Body of pancreas (tissue), 4 donors: ENCODE data around the gene CMTM5. TPM values are rescaled to one million over a fixed set of nuclear protein-coding genes. Genes with fewer than 3 reads are reported as not detected.

Experiments used
- ATAC-seq: fragments of 150-250 bp; one replicate; pipeline ENCODE4 v1.9.1; 2016
- DNase-seq, 4 donors: peaks; one replicate each; pipeline ENCODE4 v3.0.0-alpha.2; 2019
- H3K27ac ChIP-seq, 4 donors: fragments of 200-600 bp; sonication (generic); 1 replicate in 3 of 4; 2 replicates in 1 of 4; pipeline versions ENCODE4 v1.5.1 to v1.6.1; 2016 to 2019; ENCODE audit warnings: mild to moderate bottlenecking in 1 of 4, mixed read lengths in 1 of 4, moderate library complexity in 1 of 4
- H3K27me3 ChIP-seq, 2 donors: fragments of 200-600 bp; sonication (generic); one replicate each; pipeline ENCODE4 v1.6.0; 2016; ENCODE audit warnings: mild to moderate bottlenecking in 1 of 2
- H3K36me3 ChIP-seq, 2 donors: fragments of 200-600 bp; sonication (generic); replicated peaks in 1 of 2; 2 replicates each; pipeline ENCODE4 v1.5.1; 2016; ENCODE audit warnings: low read depth in 2 of 2; ENCODE audit not compliant: insufficient read depth in 1 of 2
- H3K4me1 ChIP-seq: fragments of 200-600 bp; sonication (generic); one replicate; pipeline ENCODE4 v1.6.0; 2016
- H3K4me3 ChIP-seq, 2 donors: fragments of 200-600 bp; sonication (generic); 1 replicate in 1 of 2; 2 replicates in 1 of 2; pipeline ENCODE4 v1.5.1; 2016 to 2019
- H3K9me3 ChIP-seq, 3 donors: fragments of 200-600 bp; sonication (generic); 1 replicate in 2 of 3; 2 replicates in 1 of 3; pipeline ENCODE4 v1.5.1; 2016
- CTCF ChIP-seq, 7 experiments: fragments of 450-650 bp in 4 of 7; fragments of 200-600 bp in 3 of 7; sonication (generic) in 3 of 7; IDR thresholded peaks; one replicate each; pipeline ENCODE4 v1.5.1; 2016 to 2019; ENCODE audit warnings: antibody characterized with exemption in 7 of 7
- POLR2A ChIP-seq, 3 donors: fragments of 450-650 bp; IDR thresholded peaks; one replicate each; pipeline ENCODE4 v1.6.1; 2016; ENCODE audit warnings: antibody characterized with exemption in 3 of 3, mild to moderate bottlenecking in 2 of 3
- WGBS, 2 donors: methylation state at CpG; one replicate each; pipeline ENCODE4 v1.1.5; 2017; 5-methylcytosine and 5-hydroxymethylcytosine counted together
- intact Hi-C: fragments of 100-400 bp; cut with DNase I; formaldehyde crosslinking; loops from one replicate; pipeline ENCODE4 v1.15.1; 2023
- total RNA-seq, 2 donors: library from RNA; depleted of rRNA; stranded (reverse); fragments of >200 nt; gene quantifications; one replicate each; pipeline ENCODE4 v1.1.0, GENCODE V29; 2016

Gene CMTM5
- total RNA-seq, 2 donors from 2014 or later, result not detected

GRCh38 chr14:23360496-23360895 lies 16.4 kb upstream of the CMTM5 start:
- no peak overlapping the region for H3K27ac ChIP-seq
- WGBS, 2 donors, result 75 to 80% methylated on average over 2 to 9 of the region's 11 CpGs

GRCh38 chr14:23361320-23361719 lies 15.5 kb upstream of the CMTM5 start:
- Histone ChIP-seq H3K27me3 (peaks cover 0 to 20% of the 10 kb centered on the region in 2 donors), H3K27ac (no peak overlapping the region), H3K4me1 (peaks cover 11% of the 10 kb centered on the region), H3K4me3 (no peak overlapping the region), H3K9me3 (no peaks in the 10 kb centered on the region), H3K36me3 (no peaks in the 10 kb centered on the region)
- no peak for ATAC-seq
- intact Hi-C loops, result no loop called here
- no peak for TF ChIP-seq CTCF (IDR thresholded peaks at IDR 0.05)
- TF ChIP-seq POLR2A (IDR thresholded peaks at IDR 0.05), result no peak
- DNase-seq, result no peak

More at GRCh38 chr14:23360496-23360895, 16.4 kb upstream of the CMTM5 start:
- Histone ChIP-seq H3K4me1 (peaks cover 8% of the 10 kb centered on the region), H3K9me3 (no peaks in the 10 kb centered on the region), H3K27me3 (peaks cover 0 to 14% of the 10 kb centered on the region in 2 donors), H3K36me3 (no peaks in the 10 kb centered on the region), H3K4me3 (no peak overlapping the region)
- TF ChIP-seq POLR2A (IDR thresholded peaks at IDR 0.05) (no peak), CTCF (IDR thresholded peaks at IDR 0.05) (peak in 1 of 7 experiments; percentile 35)
- peak in 1 of 4 donors; percentile 21 for DNase-seq
- intact Hi-C loops, result no loop called here
- ATAC-seq, result no peak

- no peaks in the 10 kb centered on the region for H3K36me3 ChIP-seq
- intact Hi-C loops, result no loop called here
- DNase-seq (no peak), ATAC-seq (no peak)
- H3K4me3 ChIP-seq, result no peak overlapping the region
- peaks cover 0 to 20% of the 10 kb centered on the region in 2 donors for H3K27me3 ChIP-seq
- no peak for TF ChIP-seq POLR2A (IDR thresholded peaks at IDR 0.05)
- no peak for TF ChIP-seq CTCF (IDR thresholded peaks at IDR 0.05)
- H3K27ac ChIP-seq, result no peak overlapping the region
- peaks cover 11% of the 10 kb centered on the region for H3K4me1 ChIP-seq
- 68 to 80% methylated on average over 6 of the region's 6 CpGs for WGBS, 2 donors
- H3K9me3 ChIP-seq, result no peaks in the 10 kb centered on the region
Measured at GRCh38 chr14:23361763-23362162, 15.1 kb upstream of the CMTM5 start.

- ATAC-seq, result no peak
- intact Hi-C loops, result no loop called here
- Histone ChIP-seq H3K36me3 (no peaks in the 10 kb centered on the region), H3K4me3 (no peak overlapping the region), H3K9me3 (no peaks in the 10 kb centered on the region), H3K27me3 (peaks cover 0 to 20% of the 10 kb centered on the region in 2 donors), H3K27ac (no peak overlapping the region), H3K4me1 (peaks cover 11% of the 10 kb centered on the region)
- TF ChIP-seq POLR2A (IDR thresholded peaks at IDR 0.05) (no peak), CTCF (IDR thresholded peaks at IDR 0.05) (no peak)
- WGBS, 2 donors, result 52 to 56% methylated on average over 3 of the region's 3 CpGs
- DNase-seq, result no peak
Measured at GRCh38 chr14:23362200-23362599, 14.6 kb upstream of the CMTM5 start.
